Stimulated activated CD4-positive, alpha-beta T cell treated with anti-CD3 and anti-CD28 coated beads, TNF-alpha, amount 100 ng/mL, for 48 hours (primary cell): Measurements from ENCODE around the gene GABARAP.

Experiments
- DNase-seq, 3 donors: peaks; one replicate each; pipeline ENCODE4 v3.0.0-alpha.2; 2020; ENCODE audit warnings: low read depth in 3 of 3

Gene GABARAP

DNA sequence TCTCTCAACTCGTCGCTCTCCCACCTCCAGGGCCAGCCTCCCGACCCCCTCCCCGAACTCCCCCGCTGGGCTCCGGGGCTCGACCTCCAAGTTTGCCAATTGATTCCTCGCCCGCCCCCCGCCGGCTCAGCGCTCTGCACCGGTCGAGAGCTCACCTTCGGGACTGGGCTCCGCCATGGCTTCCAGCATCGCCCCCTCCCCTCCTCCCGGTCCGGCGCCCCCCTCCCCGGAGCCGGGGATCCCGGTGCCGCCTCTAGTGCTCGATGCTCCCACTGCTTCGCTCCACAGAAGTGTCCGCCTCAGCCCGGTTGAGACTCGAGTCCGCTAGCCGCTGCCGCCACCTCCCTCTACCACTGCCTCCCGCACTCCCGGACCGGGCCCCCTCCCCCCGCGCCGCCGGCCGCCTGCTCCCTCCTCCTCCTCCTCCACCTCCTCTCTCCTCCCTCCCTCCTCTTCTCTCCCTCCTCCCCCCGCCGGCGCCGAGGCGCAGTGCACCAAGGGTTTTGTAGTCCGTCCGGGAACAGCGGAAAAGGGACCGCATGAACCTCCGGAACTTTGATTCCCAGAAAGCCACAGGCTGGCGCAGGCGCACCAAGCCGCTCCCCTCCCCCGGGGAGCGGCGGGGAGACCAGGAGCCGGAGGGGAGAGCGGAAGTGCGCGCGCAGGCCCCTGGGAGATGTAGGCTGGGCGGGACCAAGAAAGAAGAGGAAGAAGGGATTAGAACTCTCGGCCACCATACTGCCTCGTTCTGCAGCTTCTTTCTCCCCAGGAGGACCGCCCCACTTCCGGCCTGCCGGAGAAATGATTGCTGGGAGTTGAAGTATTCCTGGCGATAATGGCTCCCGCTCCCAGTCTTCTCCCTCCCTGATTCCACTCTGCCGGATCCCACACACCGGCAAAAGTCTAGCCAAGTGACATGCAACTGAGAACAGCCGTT lies 2.9 kb downstream of the GABARAP start, which contains the start of gene PHF23:
PHF23 (minus strand) TSS at position 367 of the 937 bp plus-strand sequence; CDS start at position 189, 178 bp downstream.
- DNase-seq: peak; percentile 93 to 97 (median 95)

DNA sequence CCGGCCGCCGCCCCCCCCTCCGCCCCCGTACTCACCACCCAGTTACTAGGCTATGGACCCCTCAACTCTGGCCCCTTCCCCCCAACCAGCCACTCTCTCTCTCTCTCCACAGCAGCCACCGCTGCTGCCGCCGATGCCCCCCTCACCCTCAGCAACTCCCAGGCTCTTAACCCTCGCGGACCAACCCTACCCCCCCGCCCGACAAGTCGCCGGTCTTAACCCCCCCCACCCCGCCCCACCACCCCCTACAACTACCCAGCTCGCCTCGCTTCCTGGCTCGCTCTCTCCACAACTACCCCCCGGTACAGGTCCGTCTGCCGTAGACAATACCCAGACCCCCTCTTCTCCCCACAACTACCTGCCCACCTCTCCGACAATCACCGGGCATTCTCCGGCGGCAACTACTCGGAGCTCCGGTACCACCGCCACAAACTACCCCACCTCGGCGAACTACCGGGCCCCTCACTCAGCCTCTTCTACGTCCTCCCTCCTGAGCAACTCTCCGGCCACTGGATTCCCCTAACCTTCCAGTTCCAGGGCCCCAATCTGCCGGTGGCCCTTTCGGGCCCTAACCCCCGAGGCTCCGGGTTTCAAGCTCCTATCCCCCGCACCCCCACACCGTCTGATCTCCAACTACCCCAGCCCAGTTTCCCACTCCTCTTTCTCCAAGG lies 3.7 kb downstream of the GABARAP start:
- no peak for DNase-seq

DNA sequence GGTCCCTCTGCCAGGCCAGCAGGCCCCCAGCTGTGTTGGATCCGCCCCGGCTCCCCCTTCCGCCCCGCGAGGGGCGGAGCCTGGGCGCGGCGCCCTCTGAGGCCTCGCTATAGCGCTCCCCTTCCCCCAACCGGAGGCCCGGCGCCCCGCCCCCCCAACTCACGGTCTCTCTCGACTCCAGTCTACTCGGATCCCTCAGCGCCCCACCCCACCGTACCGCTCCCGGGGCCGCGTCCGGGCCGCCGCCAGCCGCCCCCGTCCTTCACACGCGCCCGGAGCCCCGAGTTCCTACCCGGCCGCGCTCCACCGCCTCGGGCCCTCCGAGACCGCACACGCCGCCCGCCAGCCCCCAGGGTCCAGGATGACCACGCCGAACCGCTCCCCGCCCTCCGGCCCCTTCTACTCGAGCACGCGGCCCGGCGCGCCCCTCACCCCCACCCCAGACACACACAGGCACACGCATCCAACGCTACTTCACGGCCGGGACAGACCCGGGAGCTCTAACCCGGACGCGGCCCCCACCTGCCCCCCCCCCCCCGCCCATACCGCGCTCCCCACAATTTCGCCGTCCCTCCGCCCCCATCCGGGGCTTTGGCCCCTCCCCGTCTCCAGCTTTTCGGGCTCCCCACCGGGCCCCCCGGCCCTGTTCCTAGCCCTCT lies 4.4 kb downstream of the GABARAP start:
- DNase-seq: peak; percentile 70 to 83 (median 76)

DNA sequence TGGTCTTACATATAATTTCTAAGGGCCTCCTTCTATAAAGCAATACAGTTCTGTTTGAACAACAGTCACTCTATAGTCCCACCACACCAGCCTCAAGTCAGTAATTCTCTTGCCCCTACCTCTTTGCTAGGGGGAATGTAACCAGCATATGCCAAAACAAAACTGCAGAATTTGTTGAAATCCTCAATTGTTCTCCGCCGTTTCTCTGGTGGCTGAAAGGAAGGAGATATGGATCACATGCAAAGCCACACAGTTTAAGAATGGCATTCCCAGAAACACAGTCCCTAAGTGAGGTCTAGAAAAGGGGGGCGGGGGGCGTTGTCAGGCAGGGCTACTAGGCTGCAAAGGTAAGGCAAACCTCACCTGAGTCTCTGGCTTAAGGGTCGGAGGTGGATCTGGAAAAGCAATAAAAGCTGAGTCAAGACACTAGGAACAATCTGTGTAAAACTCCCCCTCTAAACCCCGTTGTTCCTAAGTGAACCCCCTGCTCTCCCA lies 4.9 kb downstream of the GABARAP start:
- DNase-seq: no peak

DNA sequence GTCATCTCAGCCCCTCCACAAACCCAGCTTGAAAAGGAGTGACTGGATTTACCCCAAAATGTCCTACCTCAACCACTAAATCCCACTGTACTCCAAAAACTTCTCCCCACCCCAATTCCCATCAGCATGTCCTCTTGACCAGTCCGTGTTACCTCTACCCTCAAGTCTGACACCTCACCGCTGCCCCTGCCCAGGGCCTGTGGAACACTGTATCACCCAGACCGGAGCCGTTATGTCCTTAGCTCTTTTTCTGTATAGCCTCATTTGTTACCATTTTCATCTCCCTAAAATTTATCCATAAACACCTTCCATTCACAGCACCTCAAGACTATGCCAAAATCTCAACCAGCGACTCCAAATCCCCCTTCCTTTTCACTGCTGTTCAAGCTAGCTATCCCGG lies 5.4 kb downstream of the GABARAP start:
- no peak for DNase-seq

DNA sequence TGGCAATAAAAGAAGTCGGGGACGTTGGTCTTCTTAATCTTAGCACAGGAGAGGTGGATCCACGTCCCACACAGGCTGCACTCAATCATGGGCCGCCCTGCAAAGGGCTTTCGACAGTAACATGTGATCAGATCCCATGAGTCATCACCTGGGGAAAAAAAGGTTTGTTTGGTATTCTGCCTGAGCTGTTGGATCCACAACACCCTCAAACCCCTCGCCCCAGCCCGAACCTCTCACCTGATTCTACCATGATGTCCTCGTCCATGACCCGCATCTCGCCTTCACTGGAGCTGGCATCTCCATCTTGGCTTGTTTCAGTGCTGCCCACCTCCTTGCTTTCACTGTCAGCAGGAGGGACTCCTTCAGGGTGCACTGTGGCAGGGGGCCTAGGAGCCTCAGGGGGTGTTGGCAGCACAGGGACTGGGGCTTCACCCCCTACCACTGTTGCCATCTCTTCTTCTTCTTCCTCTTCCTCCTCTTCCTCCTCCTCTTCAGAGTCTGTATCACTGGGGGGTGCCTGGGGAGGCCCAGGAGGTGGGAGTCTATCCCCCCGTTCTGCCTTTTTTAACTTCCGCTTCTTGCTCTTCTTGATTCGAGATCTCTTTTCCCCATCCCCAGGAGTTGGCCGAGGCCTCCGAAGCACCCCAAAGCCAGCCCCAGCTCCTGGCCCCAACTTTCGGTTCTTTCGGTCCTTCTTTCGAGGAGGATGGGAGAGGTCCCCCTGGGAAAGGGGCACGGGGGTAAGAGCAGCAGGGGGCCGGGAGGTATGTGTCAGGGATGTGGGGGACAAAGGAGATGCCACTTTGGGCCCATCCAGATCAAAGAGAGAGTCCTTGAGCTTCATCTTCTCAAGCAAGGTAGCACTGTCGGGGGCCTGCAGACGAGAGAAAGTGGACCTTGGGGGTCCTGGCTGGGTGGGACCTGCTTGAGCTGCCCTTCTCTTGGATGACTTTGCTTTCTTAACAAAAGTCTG lies 6.3 kb downstream of the GABARAP start:
- DNase-seq: no peak

DNA sequence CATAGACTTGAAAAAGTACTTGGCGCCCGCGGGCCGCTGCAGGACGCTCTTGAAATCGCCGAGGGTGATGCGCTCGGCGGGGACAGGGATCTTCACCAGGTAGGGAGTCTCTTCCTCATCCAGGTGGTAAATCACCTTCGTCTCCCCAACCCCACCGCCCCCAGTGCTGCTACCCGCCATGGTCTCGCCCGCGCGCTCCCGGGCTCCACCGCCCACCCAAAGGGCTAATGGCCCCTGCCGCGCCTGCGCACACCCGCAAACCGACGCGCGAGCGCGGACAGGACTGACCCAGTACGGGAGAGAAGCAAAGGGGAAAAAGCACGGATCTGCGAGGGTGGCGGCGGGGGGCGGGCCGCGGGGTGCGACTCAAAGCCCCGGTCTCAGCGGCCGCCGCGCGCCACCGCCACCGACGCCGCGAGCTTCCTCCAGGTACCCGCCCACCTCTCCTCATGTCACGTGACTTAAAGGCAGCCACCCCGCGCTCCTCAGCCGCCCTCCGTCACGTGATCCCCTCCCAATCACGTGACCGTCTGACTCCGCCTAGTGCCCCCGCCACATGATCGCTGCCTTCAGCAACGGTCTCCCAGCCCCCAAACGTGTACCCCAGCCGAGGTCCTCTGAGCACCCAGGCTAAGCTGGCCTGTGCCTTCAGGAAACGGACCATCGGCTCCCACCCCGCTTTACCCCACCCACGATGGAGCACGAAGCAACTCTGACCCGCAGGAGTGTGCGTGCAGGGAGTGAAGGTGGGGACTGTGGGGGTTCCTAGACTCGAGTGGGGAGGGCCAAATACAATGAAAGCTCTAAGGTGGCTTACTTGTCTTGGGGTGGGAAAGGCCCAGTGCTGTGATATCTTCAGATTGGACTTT lies 7.9 kb downstream of the GABARAP start, which contains the start of gene DVL2:
DVL2 (minus strand) TSS at position 435 of the 869 bp plus-strand sequence; CDS start at position 180, 255 bp downstream.
- peak; percentile 89 to 95 (median 92) for DNase-seq

DNA sequence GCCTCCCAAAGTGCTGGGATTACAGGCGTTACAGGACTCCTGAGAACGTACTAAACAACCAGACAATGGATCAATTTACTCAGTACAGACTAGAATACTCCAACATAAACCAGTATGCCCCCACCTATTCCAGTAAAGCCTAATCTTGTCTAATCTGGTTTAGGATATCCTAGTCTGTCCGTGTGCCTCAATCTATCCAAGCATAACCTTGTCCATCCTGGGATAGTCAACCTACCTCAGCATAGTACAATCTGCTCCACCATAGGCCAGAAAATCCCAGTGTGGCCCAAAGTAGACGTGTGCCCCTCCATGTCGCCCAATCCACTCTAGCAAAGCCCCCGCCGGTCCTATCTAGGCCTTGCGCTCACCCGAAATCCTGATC lies 8.6 kb downstream of the GABARAP start:
- DNase-seq: no peak

DNA sequence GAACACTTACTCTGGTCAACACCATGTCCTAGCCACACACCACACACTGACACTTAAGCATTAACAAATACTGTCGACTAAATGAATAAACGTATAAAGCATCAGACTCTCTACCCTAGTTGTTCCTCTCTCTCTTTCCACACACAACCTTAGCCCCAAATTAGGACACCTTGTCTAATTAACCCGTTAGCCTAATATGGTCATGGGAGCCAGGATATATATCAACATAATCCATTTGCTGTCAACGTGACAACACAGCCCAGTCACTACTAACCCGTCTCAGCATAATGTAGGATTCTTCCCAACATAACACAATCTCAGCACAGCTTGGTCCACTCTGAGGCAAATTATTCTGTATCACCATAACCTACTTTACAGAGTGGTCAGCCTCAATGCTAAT lies 10.1 kb downstream of the GABARAP start:
- DNase-seq: no peak

DNA sequence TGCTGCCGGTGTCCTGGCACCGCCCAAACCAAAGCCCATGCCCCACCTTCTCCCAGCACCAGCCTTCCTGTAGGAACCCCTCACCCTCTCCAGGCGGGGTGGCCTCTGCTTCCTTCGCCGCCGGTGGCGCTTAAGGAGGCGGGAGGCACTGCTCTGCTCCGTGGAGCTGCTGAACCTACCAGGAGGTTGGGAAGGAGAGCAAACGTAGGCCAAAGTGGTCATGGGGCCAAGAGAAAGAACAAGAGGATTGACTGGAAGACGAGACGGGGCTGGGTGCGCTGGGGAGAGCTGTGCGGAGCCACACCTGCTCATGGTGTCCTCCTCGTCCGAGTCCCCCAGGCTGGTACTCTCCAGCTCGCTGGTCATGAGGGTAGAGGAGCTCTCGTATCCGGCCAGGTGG lies 12.7 kb downstream of the GABARAP start:
- DNase-seq: no peak

DNA sequence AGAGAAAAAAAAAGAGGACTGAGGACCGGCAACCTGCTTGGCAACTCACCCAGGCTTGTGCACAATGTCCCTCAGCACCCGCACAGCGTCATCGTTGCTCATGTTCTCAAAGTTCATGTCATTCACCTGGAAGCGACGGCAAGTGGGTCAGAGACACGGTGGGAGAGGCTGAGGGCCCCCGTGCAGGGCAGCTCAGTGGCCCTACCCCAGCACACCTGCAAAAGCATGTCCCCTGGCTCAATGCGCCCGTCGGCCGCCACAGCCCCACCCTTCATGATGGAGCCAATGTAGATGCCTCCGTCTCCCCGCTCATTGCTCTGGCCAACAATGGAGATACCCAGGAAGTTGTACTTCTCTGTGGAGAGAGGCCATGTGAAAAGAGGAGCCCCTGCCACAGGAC lies 13.3 kb downstream of the GABARAP start:
- no peak for DNase-seq

DNA sequence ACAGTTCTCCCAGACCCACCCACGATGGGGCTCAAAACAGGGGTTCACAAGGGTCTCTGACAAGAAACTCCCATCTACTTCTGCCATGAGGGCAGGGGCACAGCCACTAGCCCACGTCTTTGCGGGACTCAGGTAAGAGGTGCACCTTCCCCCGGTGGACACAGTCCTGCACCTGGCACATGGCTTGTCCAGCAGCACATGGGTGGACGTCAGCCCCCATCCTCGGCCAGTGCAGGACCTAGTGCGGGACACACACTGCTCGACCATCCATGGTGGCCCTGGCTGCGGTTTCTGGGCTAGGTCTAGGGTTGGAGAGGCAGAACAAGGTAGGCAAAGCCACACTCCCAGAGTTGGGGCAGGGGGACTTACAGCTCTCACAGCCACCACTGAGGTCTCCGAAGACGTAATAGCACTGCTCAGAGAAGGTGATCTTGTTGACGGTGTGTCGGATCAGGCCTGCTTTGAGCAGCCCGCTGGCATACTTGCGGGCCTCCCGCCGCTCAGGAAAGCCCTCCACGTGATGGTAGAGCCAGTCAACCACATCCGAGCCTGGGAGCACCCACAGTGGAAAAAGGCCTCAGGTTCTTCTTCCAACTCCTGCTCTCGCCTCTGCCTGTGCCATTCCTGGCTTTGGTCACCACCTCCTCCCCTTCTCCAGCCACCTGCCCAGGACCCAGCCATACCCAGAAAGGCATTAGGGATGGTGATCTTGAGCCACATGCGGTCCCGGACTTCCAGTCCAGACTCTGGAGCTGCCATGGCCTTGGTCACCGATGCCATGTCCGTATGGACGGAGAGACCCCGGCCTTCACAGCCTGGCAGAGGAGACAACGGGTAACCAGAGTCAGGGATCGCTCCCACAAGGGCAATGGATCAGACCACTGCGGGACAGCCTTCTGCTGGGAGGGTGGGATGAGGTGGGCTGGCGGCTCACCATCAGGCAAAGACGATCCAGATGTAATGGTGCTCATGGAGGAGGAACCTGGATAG lies 15.2 kb downstream of the GABARAP start:
- no peak for DNase-seq

DNA sequence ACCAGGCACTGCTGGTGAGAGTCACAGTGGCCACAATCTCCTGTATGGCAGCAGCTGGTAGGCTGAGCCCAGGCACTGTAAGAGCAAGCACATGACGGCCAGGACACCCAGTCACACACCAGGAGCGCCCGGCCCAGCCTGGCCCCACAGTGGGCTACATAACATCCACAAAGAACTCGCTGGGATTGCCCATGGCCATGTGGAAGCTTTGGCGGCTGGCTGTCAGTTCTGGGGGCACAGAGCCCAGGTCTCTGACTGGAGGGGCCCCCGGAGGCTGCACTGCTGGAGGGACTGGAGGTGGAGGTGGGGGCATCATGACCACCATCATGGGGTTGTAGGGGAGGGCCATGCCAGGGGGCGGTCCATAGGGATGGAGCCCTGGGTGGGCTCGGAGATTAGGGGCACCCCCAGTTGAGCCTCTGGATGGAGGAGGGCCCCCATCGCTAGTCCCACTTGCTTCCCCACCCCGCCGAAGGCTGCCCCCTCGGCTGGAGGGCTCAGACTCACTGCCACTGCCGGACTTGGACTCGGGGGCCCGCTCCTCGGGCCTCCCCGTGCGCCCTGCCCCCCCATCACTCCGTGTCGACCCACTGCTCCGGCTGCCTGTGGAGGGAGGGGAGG lies 16.4 kb downstream of the GABARAP start:
- no peak for DNase-seq

DNA sequence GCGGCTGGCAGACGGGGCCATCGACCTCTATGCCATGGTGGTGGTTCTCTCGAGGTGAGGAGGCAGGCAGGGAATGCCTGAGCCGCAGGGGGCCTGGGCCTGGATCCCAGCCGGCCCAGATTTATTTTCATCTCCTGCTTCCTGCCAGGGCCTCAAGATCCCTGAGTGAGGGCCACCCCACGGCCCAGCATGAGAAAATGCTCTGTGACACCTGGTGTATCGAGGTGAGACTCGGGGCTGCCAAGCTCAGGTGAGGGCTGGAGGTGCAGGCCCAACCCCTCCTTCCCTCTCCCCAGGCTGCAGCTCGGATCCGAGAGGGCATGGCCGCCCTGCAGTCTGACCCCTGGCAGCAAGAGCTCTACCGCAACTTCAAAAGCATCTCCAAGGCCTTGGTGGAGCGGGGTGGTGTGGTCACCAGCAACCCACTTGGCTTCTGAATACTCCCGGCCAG lies 17.6 kb downstream of the GABARAP start:
- DNase-seq: no peak

DNA sequence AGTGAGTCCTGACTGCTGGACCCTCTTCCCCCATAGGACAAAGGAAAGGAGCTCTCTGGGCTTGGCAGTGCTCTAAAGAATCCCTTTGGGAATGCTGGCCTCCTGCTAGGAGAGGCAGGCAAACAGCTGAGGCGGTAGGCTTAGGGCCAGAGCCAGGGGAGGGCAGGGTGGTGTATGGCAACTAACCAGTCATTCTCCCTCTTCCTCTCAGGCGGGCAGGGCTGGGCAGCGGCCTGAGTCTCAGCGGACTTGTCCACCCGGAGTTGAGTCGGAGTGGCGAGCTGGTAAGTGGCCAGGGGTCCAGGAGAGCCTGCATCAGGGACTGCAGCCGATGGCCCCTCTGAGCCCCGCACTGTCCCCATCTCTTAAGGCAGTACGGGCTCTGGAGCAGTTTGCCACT lies 18.1 kb downstream of the GABARAP start:
- no peak for DNase-seq

DNA sequence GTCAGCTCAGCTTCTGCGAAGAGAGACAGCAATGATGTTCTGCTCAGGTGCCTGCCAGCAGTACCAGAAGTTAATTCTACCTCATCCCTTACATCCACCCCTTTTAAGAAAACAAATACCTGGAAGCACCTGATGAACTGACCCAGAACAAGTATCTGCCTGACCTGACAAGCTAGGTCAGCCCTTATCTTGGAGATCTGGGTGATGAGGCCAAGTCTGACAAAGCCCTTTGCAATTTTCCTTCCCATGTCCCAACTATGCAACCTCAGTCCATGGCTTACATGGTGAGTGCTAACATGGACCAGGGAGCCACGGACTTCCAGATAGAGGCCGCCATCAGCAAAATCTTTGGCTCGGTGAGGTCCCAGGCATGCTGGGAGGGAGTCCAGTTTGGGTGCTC lies 18.9 kb downstream of the GABARAP start:
- no peak for DNase-seq

DNA sequence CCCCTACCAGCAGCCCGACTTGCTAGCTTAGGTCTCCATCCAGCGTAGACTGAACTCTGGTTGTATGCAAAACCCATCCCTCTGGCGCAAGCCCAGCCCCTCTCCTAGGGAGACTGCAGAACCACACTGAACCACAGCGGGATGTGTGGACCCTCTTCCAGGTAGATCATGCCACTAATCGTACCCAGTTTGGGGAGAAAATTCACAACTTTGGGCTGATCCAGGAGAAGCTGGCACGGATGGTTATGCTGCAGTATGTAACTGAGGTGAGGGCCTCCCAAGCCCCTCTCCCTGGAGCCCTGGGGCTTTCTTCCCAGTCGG lies 19.3 kb downstream of the GABARAP start:
- DNase-seq: no peak
